Heart right ventricle (tissue), 16 donors: ENCODE data around the gene KLHL29. TPM values are rescaled to one million over a fixed set of nuclear protein-coding genes. Genes with fewer than 3 reads are reported as not detected.

Experiments used
- ATAC-seq, 8 donors: fragments of 200-7000 bp; cut with Tn5 transposase; one replicate each; pipeline ENCODE4 v1.9.1; 2020; ENCODE audit warnings: mild to moderate bottlenecking in 8 of 8, moderate library complexity in 8 of 8, moderate number of reproducible peaks in 1 of 8
- DNase-seq, 2 donors: peaks; one replicate each; pipeline ENCODE4 v3.0.0-alpha.2; 2020
- H3K27ac ChIP-seq, 10 donors: fragments of 200-600 bp; sonication (generic) in 2 of 10; one replicate each; pipeline versions ENCODE4 v1.5.0 to v1.8.0; 2020 to 2022; ENCODE audit warnings: mild to moderate bottlenecking in 3 of 10
- H3K27me3 ChIP-seq, 7 donors: fragments of 200-600 bp; one replicate each; pipeline ENCODE4 v1.8.0; 2021 to 2022; ENCODE audit warnings: mild to moderate bottlenecking in 2 of 7
- H3K36me3 ChIP-seq, 9 donors: fragments of 200-600 bp; sonication (generic) in 1 of 9; one replicate each; pipeline versions ENCODE4 v1.5.0 to v1.8.0; 2020 to 2022; ENCODE audit warnings: mild to moderate bottlenecking in 2 of 9
- H3K4me1 ChIP-seq, 9 donors: fragments of 200-600 bp; sonication (generic) in 1 of 9; one replicate each; pipeline versions ENCODE4 v1.5.0 to v1.8.0; 2020 to 2022; ENCODE audit warnings: mild to moderate bottlenecking in 4 of 9
- H3K4me3 ChIP-seq, 10 donors: fragments of 200-600 bp; sonication (generic) in 2 of 10; one replicate each; pipeline versions ENCODE4 v1.5.0 to v1.8.0; 2020 to 2022; ENCODE audit warnings: mild to moderate bottlenecking in 7 of 10, moderate library complexity in 2 of 10
- H3K9me3 ChIP-seq, 11 donors: fragments of 200-600 bp in 10 of 11; sonication (generic) in 2 of 11; one replicate each; pipeline versions ENCODE4 v1.5.0 to v1.8.0; 2013 to 2022; ENCODE audit warnings: mild to moderate bottlenecking in 2 of 11, control low read depth in 1 of 11, moderate library complexity in 1 of 11
- WGBS, 2 donors: extraction: QIAGEN DNeasy Blood & Tissue Kit; methylation state at CpG; one replicate each; pipeline ENCODE4 v1.1.7; 2013; ENCODE audit warnings: inconsistent platforms in 1 of 2; 5-methylcytosine and 5-hydroxymethylcytosine counted together
- intact Hi-C, 10 donors: fragments of 100-400 bp; cut with DNase I; formaldehyde crosslinking; loops; one replicate each; pipeline versions ENCODE4 v1.11.1 to v1.14.2; 2022
- polyA plus RNA-seq, 2 donors: library from polyadenylated mRNA; stranded (reverse); fragments of 200-250 nt; gene quantifications; one replicate each; pipeline ENCODE4 v1.2.3, GENCODE V29; 2013
- total RNA-seq, 10 donors: library from RNA; stranded (reverse); fragmentation: NEBNext Ultra II Directional in 3 of 10; extraction: Animal tissue kit (Norgen Biotek cat#: 25700) in 3 of 10; gene quantifications; one replicate each; pipeline versions ENCODE4 v1.2.1 to v1.2.4, GENCODE V29; 2021 to 2023
- TF ChIP-seq, protein P1 (sequence below), 9 donors: fragments of 200-600 bp; sonication (generic) in 2 of 9; IDR thresholded peaks; one replicate each; pipeline versions ENCODE4 v1.5.0 to v1.8.0; 2021 to 2022; ENCODE audit warnings: antibody characterized with exemption in 9 of 9, mild to moderate bottlenecking in 5 of 9, moderate library complexity in 1 of 9
- donor health status: Arrhythmogenic right ventricular cardiomyopathy.
- donor health status: ischemic (EF 13 %, LVEDD 7.1; RV severe dilation, severe dysfunction).
- donor health status: healthy with polysubstance abuse.
- donor health status: DM: no; HTN: yes; CAD: no.
- donor health status: DM: no; HTN: no; CAD: no.
- donor health status: ischemic (EF 25% LVEDD 6.9; RV normal size, moderate dysfunction).
- donor health status: ischemic (EF 25% LVEDD 5.7; RV mildly dilated, moderate dysfunction).
- donor health status: healthy.
- donor health status: DM: yes; HTN: yes; CAD: no.
- donor health status: Ischemic cardiomyopathy.
- donor health status: ischemic (EF 35%, LVEDD 5.7; RV mildly dilated, moderate dysfunction).
- donor health status: nonischemic (EF 11% LVEDD 7.7; RV severe dilation, severe dysfunction).
- donor health status: DM: yes; HTN: yes; CAD: no.
- donor health status: PGD.
- donor health status: ischemic (EF 29% LVEDD 5.4; RV normal size, mild dysfunction).
- donor health status: nonischemic (EF 23%, LVEDD 6.1; RV moderate dilation, normal function).

Gene KLHL29
- total and polyA plus RNA-seq, 12 donors: 0.71 to 1.5 (median 1.0) TPM

DNA sequence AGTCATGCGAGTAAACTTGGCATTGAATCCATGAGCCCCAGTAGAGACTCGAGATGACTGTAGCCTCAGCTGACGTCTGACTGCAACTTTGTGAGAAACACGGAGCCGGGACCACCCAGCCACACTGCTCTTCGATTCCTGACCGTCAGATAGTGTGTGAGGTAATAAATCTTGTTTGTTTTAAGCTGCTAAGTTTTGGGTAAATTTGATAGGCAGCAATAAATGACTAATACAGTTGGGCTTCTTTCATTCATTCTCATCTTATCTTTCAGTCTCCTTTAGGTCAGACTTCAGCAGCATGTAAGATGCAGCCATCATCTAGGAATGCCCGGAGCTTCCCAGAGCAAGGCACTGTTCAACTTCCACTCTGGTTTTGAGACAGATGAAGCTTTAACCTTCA, 8.0 kb upstream of the KLHL29 start:
- intact Hi-C loops: no loop called here
- no peak for ATAC-seq

DNA sequence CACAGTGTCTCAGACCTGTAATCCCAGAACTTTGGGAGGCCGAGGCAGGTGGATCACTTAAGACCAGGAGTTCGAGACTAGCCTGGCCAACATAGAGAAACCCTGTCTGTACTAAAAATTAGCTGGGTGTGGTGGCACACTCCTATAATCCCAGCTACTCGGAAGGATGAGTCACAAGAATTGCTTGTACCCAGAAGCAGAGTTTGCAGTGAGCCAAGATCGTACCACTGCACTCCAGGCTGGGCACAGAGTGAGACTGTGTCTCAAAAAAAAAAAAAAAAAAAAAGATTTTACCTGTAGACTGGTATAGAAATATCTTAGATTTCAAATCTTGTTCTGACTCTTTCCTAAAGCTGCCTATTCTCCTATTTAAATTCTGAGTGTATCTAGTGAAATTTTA, 7.2 kb upstream of the KLHL29 start:
- no peak overlapping the region for H3K4me3 ChIP-seq
- ATAC-seq: no peak
- intact Hi-C loops: no loop called here
- H3K27ac ChIP-seq: no peak overlapping the region
- peaks cover 0 to 17% (median 5%) of the 10 kb centered on the region in 9 donors for H3K4me1 ChIP-seq
- TF ChIP-seq, protein P1, sequence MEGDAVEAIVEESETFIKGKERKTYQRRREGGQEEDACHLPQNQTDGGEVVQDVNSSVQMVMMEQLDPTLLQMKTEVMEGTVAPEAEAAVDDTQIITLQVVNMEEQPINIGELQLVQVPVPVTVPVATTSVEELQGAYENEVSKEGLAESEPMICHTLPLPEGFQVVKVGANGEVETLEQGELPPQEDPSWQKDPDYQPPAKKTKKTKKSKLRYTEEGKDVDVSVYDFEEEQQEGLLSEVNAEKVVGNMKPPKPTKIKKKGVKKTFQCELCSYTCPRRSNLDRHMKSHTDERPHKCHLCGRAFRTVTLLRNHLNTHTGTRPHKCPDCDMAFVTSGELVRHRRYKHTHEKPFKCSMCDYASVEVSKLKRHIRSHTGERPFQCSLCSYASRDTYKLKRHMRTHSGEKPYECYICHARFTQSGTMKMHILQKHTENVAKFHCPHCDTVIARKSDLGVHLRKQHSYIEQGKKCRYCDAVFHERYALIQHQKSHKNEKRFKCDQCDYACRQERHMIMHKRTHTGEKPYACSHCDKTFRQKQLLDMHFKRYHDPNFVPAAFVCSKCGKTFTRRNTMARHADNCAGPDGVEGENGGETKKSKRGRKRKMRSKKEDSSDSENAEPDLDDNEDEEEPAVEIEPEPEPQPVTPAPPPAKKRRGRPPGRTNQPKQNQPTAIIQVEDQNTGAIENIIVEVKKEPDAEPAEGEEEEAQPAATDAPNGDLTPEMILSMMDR (IDR thresholded peaks at IDR 0.05): no peak
- H3K9me3 ChIP-seq: peaks cover 0 to 5% (median 0%) of the 10 kb centered on the region in 11 donors
- no peak for DNase-seq
- no peaks in the 10 kb centered on the region for H3K36me3 ChIP-seq
- WGBS, 2 donors: 90 to 93% methylated on average over 4 of the region's 4 CpGs
- H3K27me3 ChIP-seq: peaks cover 0 to 31% (median 23%) of the 10 kb centered on the region in 7 donors

More for the DNA sequence above, 8.0 kb upstream of the KLHL29 start:
- Histone ChIP-seq H3K4me3 (no peak overlapping the region), H3K27ac (no peak overlapping the region), H3K4me1 (peaks cover 0 to 17% (median 5%) of the 10 kb centered on the region in 9 donors), H3K9me3 (peaks cover 0 to 5% (median 0%) of the 10 kb centered on the region in 11 donors), H3K36me3 (no peaks in the 10 kb centered on the region), H3K27me3 (peaks cover 0 to 30% (median 16%) of the 10 kb centered on the region in 7 donors)
- TF ChIP-seq, protein P1 (IDR thresholded peaks at IDR 0.05): no peak
- 81 to 83% methylated on average over 8 of the region's 8 CpGs for WGBS, 2 donors
- DNase-seq: no peak

- H3K27me3 ChIP-seq: peaks cover 0 to 31% (median 29%) of the 10 kb centered on the region in 7 donors
- WGBS, 2 donors: 94 to 96% methylated on average over 2 of the region's 2 CpGs
- H3K4me3 ChIP-seq: no peak overlapping the region
- H3K36me3 ChIP-seq: no peaks in the 10 kb centered on the region
- DNase-seq (no peak), ATAC-seq (no peak)
- TF ChIP-seq, protein P1 (IDR thresholded peaks at IDR 0.05): no peak
- H3K4me1 ChIP-seq: peaks cover 0 to 17% (median 5%) of the 10 kb centered on the region in 9 donors
- intact Hi-C loops: no loop called here
- no peak overlapping the region for H3K27ac ChIP-seq
- H3K9me3 ChIP-seq: no peaks in the 10 kb centered on the region
These were observed 6.5 kb upstream of the KLHL29 start for GRCh38 chr2:23378496-23378895.

GRCh38 chr2:23379220-23379695, 5.7 kb upstream of the KLHL29 start:
- WGBS, 2 donors: 72 to 81% methylated on average over 6 to 7 of the region's 7 CpGs
- H3K27me3 ChIP-seq: peaks cover 0 to 38% (median 33%) of the 10 kb centered on the region in 7 donors
- no peak for ATAC-seq

More at GRCh38 chr2:23379220-23379695, 5.7 kb upstream of the KLHL29 start:
- TF ChIP-seq, protein P1 (IDR thresholded peaks at IDR 0.05): no peak
- Histone ChIP-seq H3K36me3 (no peaks in the 10 kb centered on the region), H3K4me3 (no peak overlapping the region), H3K27ac (no peak overlapping the region), H3K4me1 (peaks cover 0 to 17% (median 5%) of the 10 kb centered on the region in 9 donors), H3K9me3 (no peaks in the 10 kb centered on the region)
- DNase-seq: no peak
- intact Hi-C loops: no loop called here
